ENCODE measurements around the gene MAML3. TPM values are rescaled to one million over a fixed set of nuclear protein-coding genes. Genes with fewer than 3 reads are reported as not detected.

Gene MAML3
- total and polyA plus RNA-seq, 2 experiments from 2014 or later: 4.1 to 11.2 TPM

GRCh38 chr4:139872274-139872673, 281.7 kb downstream of the MAML3 start:
- H3K9me2 ChIP-seq (replicated peaks; ENCODE audit: insufficient read depth): no peaks in the 10 kb centered on the region
- H2AFZ ChIP-seq: no peak overlapping the region
- no peak overlapping the region for H3K4me3 ChIP-seq
- no peaks in the 10 kb centered on the region for H4K20me1 ChIP-seq (ENCODE audit: insufficient read depth, poor library complexity, severe bottlenecking)
- no peaks in the 10 kb centered on the region for H3K9me3 ChIP-seq (ENCODE audit: low read depth)
- no peaks in the 10 kb centered on the region for H3K27me3 ChIP-seq
- H3K27ac ChIP-seq: no peak overlapping the region
- peak; percentile 37 for DNase-seq (ENCODE audit: low spot score)
- H3K79me2 ChIP-seq: no peaks in the 10 kb centered on the region
- no peak for TF ChIP-seq EZH2phosphoT487 (IDR thresholded peaks at IDR 0.05; ENCODE audit: low read depth, severe bottlenecking, unreplicated experiment)
- no peak for TF ChIP-seq EZH2 (IDR thresholded peaks at IDR 0.05; ENCODE audit: borderline replicate concordance)
- TF ChIP-seq CTCF (IDR thresholded peaks at IDR 0.05; ENCODE audit: poor library complexity): no peak
- WGBS (ENCODE audit: low lambda C conversion rate, missing lambda C conversion rate): 84% methylated on average over 2 of the region's 2 CpGs
- no peaks in the 10 kb centered on the region for H3K4me1 ChIP-seq (ENCODE audit: insufficient read depth)
- H3K4me2 ChIP-seq: no peak overlapping the region
- H3K36me3 ChIP-seq (replicated peaks; ENCODE audit: insufficient read depth, low read depth): no peaks in the 10 kb centered on the region

- Histone ChIP-seq H3K27ac (no peak overlapping the region), H3K4me2 (no peak overlapping the region), H3K27me3 (no peaks in the 10 kb centered on the region), H3K9me3 (ENCODE audit: low read depth) (no peaks in the 10 kb centered on the region), H3K9me2 (replicated peaks; ENCODE audit: insufficient read depth) (no peaks in the 10 kb centered on the region), H3K4me3 (no peak overlapping the region), H3K79me2 (no peaks in the 10 kb centered on the region), H3K4me1 (ENCODE audit: insufficient read depth) (no peaks in the 10 kb centered on the region), H3K36me3 (replicated peaks; ENCODE audit: insufficient read depth, low read depth) (no peaks in the 10 kb centered on the region), H2AFZ (no peak overlapping the region), H4K20me1 (ENCODE audit: insufficient read depth, poor library complexity, severe bottlenecking) (no peaks in the 10 kb centered on the region)
- 83% methylated on average over 4 of the region's 4 CpGs for WGBS (ENCODE audit: low lambda C conversion rate, missing lambda C conversion rate)
- DNase-seq (ENCODE audit: low spot score): no peak
- TF ChIP-seq EZH2 (IDR thresholded peaks at IDR 0.05; ENCODE audit: borderline replicate concordance) (no peak), CTCF (IDR thresholded peaks at IDR 0.05; ENCODE audit: poor library complexity) (no peak), EZH2phosphoT487 (IDR thresholded peaks at IDR 0.05; ENCODE audit: low read depth, severe bottlenecking, unreplicated experiment) (no peak)
These were observed 284.2 kb downstream of the MAML3 start for GRCh38 chr4:139869810-139870209.

GRCh38 chr4:139866276-139866962, 287.6 kb downstream of the MAML3 start:
- H3K9me2 ChIP-seq (replicated peaks; ENCODE audit: insufficient read depth): no peaks in the 10 kb centered on the region
- H3K36me3 ChIP-seq (replicated peaks; ENCODE audit: insufficient read depth, low read depth): no peaks in the 10 kb centered on the region
- H3K79me2 ChIP-seq: no peaks in the 10 kb centered on the region
- no peaks in the 10 kb centered on the region for H3K9me3 ChIP-seq (ENCODE audit: low read depth)
- H3K4me3 ChIP-seq: no peak overlapping the region
- WGBS (ENCODE audit: low lambda C conversion rate, missing lambda C conversion rate): 57% methylated on average over 13 of the region's 13 CpGs
- no peaks in the 10 kb centered on the region for H4K20me1 ChIP-seq (ENCODE audit: insufficient read depth, poor library complexity, severe bottlenecking)
- no peak for DNase-seq (ENCODE audit: low spot score)
- no peak overlapping the region for H3K27ac ChIP-seq
- no peaks in the 10 kb centered on the region for H3K27me3 ChIP-seq
- H2AFZ ChIP-seq: no peak overlapping the region
- TF ChIP-seq CTCF (IDR thresholded peaks at IDR 0.05; ENCODE audit: poor library complexity): no peak
- no peak for TF ChIP-seq EZH2phosphoT487 (IDR thresholded peaks at IDR 0.05; ENCODE audit: low read depth, severe bottlenecking, unreplicated experiment)
- TF ChIP-seq EZH2 (IDR thresholded peaks at IDR 0.05; ENCODE audit: borderline replicate concordance): no peak
- peak overlapping the region; percentile 6 for H3K4me2 ChIP-seq
- H3K4me1 ChIP-seq (ENCODE audit: insufficient read depth): no peaks in the 10 kb centered on the region

All from hepatocyte (in vitro differentiated cells).